ENCODE data around the gene YIPF5. TPM values are rescaled to one million over a fixed set of nuclear protein-coding genes. Genes with fewer than 3 reads are reported as not detected.

The YIPF5 gene
- total RNA-seq, 1 experiment from 2014 or later, result 59.2 TPM

- intact Hi-C loops (cut with micrococcal nuclease; ENCODE audit: unreplicated experiment), result loop anchor here (10.0 kb wide), 1 partner anchor 180 kb away; no protein-coding TSS in a partner anchor
- no peak for DNase-seq
- Mint-ChIP-seq H3K9me3 (ENCODE audit: unreplicated experiment) (no peaks in the 10 kb centered on the region), H3K4me3 (ENCODE audit: unreplicated experiment) (no peak overlapping the region), H3K27ac (ENCODE audit: unreplicated experiment) (no peak overlapping the region), H3K27me3 (ENCODE audit: insufficient read depth, unreplicated experiment) (peaks cover 18% of the 10 kb centered on the region), H3K4me1 (ENCODE audit: low read depth, unreplicated experiment) (no peaks in the 10 kb centered on the region), H3K36me3 (ENCODE audit: insufficient read depth, unreplicated experiment) (no peaks in the 10 kb centered on the region)
- no peaks in the 10 kb centered on the region; the same call in 1 of the 2 replicates for H3K27me3 ChIP-seq (replicated peaks; ENCODE audit: control insufficient read depth, insufficient read depth, low read length)
- no peak overlapping the region for H3K4me3 ChIP-seq (ENCODE audit: low read depth, low read length)
- H3K4me1 ChIP-seq, result no peaks in the 10 kb centered on the region
- no TSS peak for BruUV-seq (replicated peaks)
- CTCF ChIA-PET, result no interaction called here
- no peak for TF ChIP-seq CTCF (IDR thresholded peaks at IDR 0.05; ENCODE audit: insufficient read depth in 1 of 2, low read depth in 1 of 2, low read length in 1 of 2, severe bottlenecking in 1 of 2, unreplicated experiment in 1 of 2)
- H3K9me3 ChIP-seq, result no peaks in the 10 kb centered on the region
- POLR2A ChIA-PET, result no interaction called here
- H3K36me3 ChIP-seq (ENCODE audit: control insufficient read depth, insufficient read depth, low read length), result no peaks in the 10 kb centered on the region
Measured at GRCh38 chr5:144135113-144135762, 35.2 kb downstream of the YIPF5 start.

- H3K4me3 ChIP-seq (ENCODE audit: low read depth, low read length), result no peak overlapping the region
- H3K36me3 ChIP-seq (ENCODE audit: control insufficient read depth, insufficient read depth, low read length), result no peaks in the 10 kb centered on the region
- CTCF ChIA-PET, result interaction anchor here (1.7 kb wide), 1 partner anchor 8 kb away, joined by 3 read pairs; no protein-coding TSS in a partner anchor
- H3K27ac Mint-ChIP-seq (ENCODE audit: unreplicated experiment), result no peak overlapping the region
- TF ChIP-seq CTCF (IDR thresholded peaks at IDR 0.05; ENCODE audit: insufficient read depth in 1 of 2, low read depth in 1 of 2, low read length in 1 of 2, severe bottlenecking in 1 of 2, unreplicated experiment in 1 of 2), result no peak
- no peaks in the 10 kb centered on the region for H3K36me3 Mint-ChIP-seq (ENCODE audit: insufficient read depth, unreplicated experiment)
- no peaks in the 10 kb centered on the region for H3K9me3 ChIP-seq
- H3K9me3 Mint-ChIP-seq (ENCODE audit: unreplicated experiment), result no peaks in the 10 kb centered on the region
- H3K4me1 ChIP-seq, result no peaks in the 10 kb centered on the region
- POLR2A ChIA-PET, result no interaction called here
- intact Hi-C loops (cut with micrococcal nuclease; ENCODE audit: unreplicated experiment), result loop anchor here (10.0 kb wide), 1 partner anchor 180 kb away; no protein-coding TSS in a partner anchor
- H3K4me1 Mint-ChIP-seq (ENCODE audit: low read depth, unreplicated experiment), result no peaks in the 10 kb centered on the region
- no peak for DNase-seq
- peaks cover 23% of the 10 kb centered on the region for H3K27me3 Mint-ChIP-seq (ENCODE audit: insufficient read depth, unreplicated experiment)
- no peak overlapping the region for H3K4me3 Mint-ChIP-seq (ENCODE audit: unreplicated experiment)
- BruUV-seq (replicated peaks), result no TSS peak
- H3K27me3 ChIP-seq (replicated peaks; ENCODE audit: control insufficient read depth, insufficient read depth, low read length), result no peaks in the 10 kb centered on the region; the same call in 1 of the 2 replicates
Measured at GRCh38 chr5:144134194-144134826, 36.1 kb downstream of the YIPF5 start.

- peaks cover 23% of the 10 kb centered on the region for H3K27me3 Mint-ChIP-seq (ENCODE audit: insufficient read depth, unreplicated experiment)
- H3K27me3 ChIP-seq (replicated peaks; ENCODE audit: control insufficient read depth, insufficient read depth, low read length), result no peaks in the 10 kb centered on the region; the same call in none of the 2 replicates
- H3K9me3 ChIP-seq, result no peaks in the 10 kb centered on the region
- H3K9me3 Mint-ChIP-seq (ENCODE audit: unreplicated experiment), result no peaks in the 10 kb centered on the region
- H3K4me1 Mint-ChIP-seq (ENCODE audit: low read depth, unreplicated experiment), result no peaks in the 10 kb centered on the region
- TF ChIP-seq CTCF (IDR thresholded peaks at IDR 0.05; ENCODE audit: insufficient read depth in 1 of 2, low read depth in 1 of 2, low read length in 1 of 2, severe bottlenecking in 1 of 2, unreplicated experiment in 1 of 2), result no peak
- ChIA-PET CTCF (interaction anchor here (1.7 kb wide), 1 partner anchor 9 kb away, joined by 3 read pairs; no protein-coding TSS in a partner anchor), POLR2A (no interaction called here)
- H3K36me3 Mint-ChIP-seq (ENCODE audit: insufficient read depth, unreplicated experiment), result no peaks in the 10 kb centered on the region
- no peak overlapping the region for H3K4me3 ChIP-seq (ENCODE audit: low read depth, low read length)
- intact Hi-C loops (cut with micrococcal nuclease; ENCODE audit: unreplicated experiment), result loop anchor here (10.0 kb wide), 1 partner anchor 178 kb away; no protein-coding TSS in a partner anchor
- DNase-seq, result no peak
- no peak overlapping the region for H3K27ac Mint-ChIP-seq (ENCODE audit: unreplicated experiment)
- H3K4me3 Mint-ChIP-seq (ENCODE audit: unreplicated experiment), result no peak overlapping the region
- H3K36me3 ChIP-seq (ENCODE audit: control insufficient read depth, insufficient read depth, low read length), result no peaks in the 10 kb centered on the region
- BruUV-seq (replicated peaks), result no TSS peak
- H3K4me1 ChIP-seq, result no peaks in the 10 kb centered on the region
Measured at GRCh38 chr5:144133050-144133633, 37.3 kb downstream of the YIPF5 start.
